GM21447 (cell line): Measurements from ENCODE around the gene TMPRSS4.

ENCODE experiments used
- ATAC-seq: cut with Tn5 transposase; IDR thresholded peaks from one replicate; pipeline ENCODE4 v1.9.1; 2021; ENCODE audit not compliant: unreplicated experiment

The TMPRSS4 gene

GRCh38 chr11:118132385-118133151 is 55.7 kb downstream of the TMPRSS4 start:
- no peak for ATAC-seq

GRCh38 chr11:118133816-118134215 is 56.9 kb downstream of the TMPRSS4 start:
- ATAC-seq: no peak

- no peak for ATAC-seq
These were observed 58.3 kb downstream of the TMPRSS4 start for GRCh38 chr11:118135051-118135795.

- ATAC-seq: no peak
These were observed 58.9 kb downstream of the TMPRSS4 start for GRCh38 chr11:118135796-118136165.

GRCh38 chr11:118136341-118136740 is 59.5 kb downstream of the TMPRSS4 start:
- no peak for ATAC-seq

GRCh38 chr11:118136801-118137200 is 59.9 kb downstream of the TMPRSS4 start:
- ATAC-seq: no peak

GRCh38 chr11:118138839-118139420 is 62.1 kb downstream of the TMPRSS4 start:
- no peak for ATAC-seq

- no peak for ATAC-seq
These were observed 62.7 kb downstream of the TMPRSS4 start for GRCh38 chr11:118139578-118139977.

GRCh38 chr11:118142081-118142480 is 65.2 kb downstream of the TMPRSS4 start:
- no peak for ATAC-seq

- no peak for ATAC-seq
These were observed 65.9 kb downstream of the TMPRSS4 start for GRCh38 chr11:118142809-118143208.

- no peak for ATAC-seq
These were observed 66.8 kb downstream of the TMPRSS4 start for GRCh38 chr11:118143661-118144185.

GRCh38 chr11:118144301-118145268 is 67.7 kb downstream of the TMPRSS4 start:
- no peak for ATAC-seq

GRCh38 chr11:118145285-118146227 is 68.7 kb downstream of the TMPRSS4 start:
- peak; percentile 87 for ATAC-seq

- no peak for ATAC-seq
These were observed 69.7 kb downstream of the TMPRSS4 start for GRCh38 chr11:118146554-118146953.

- no peak for ATAC-seq
These were observed 70.6 kb downstream of the TMPRSS4 start for GRCh38 chr11:118147502-118147901.

- no peak for ATAC-seq
These were observed 71.4 kb downstream of the TMPRSS4 start for GRCh38 chr11:118148240-118148639.

- ATAC-seq: no peak
These were observed 72.0 kb downstream of the TMPRSS4 start for GRCh38 chr11:118148856-118149255.

GRCh38 chr11:118149493-118149892 is 72.6 kb downstream of the TMPRSS4 start:
- no peak for ATAC-seq

GRCh38 chr11:118151431-118151830 is 74.6 kb downstream of the TMPRSS4 start:
- no peak for ATAC-seq
